ENCODE measurements around the gene RUNX2. TPM values are rescaled to one million over a fixed set of nuclear protein-coding genes. Genes with fewer than 3 reads are reported as not detected.

RUNX2 gene
- total RNA-seq, 6 experiments from 2014 or later: 7.4 to 12.7 (median 10.8) TPM

- Mint-ChIP-seq H3K4me3 (no peak overlapping the region), H3K27me3 (ENCODE audit: insufficient read depth) (peaks cover 2% of the 10 kb centered on the region; the same call in 1 of the 2 replicates), H3K4me1 (ENCODE audit: low read depth) (peaks cover 19% of the 10 kb centered on the region), H3K36me3 (ENCODE audit: low read depth) (peaks cover 21% of the 10 kb centered on the region), H3K27ac (peak overlapping the region; percentile 44; the same call in 1 of the 2 replicates), H3K9me3 (no peaks in the 10 kb centered on the region)
- TF ChIP-seq CTCF (IDR thresholded peaks at IDR 0.05): no peak
- no peak for DNase-seq
These were observed 220.8 kb downstream of the RUNX2 start for GRCh38 chr6:45548657-45549515.

- H3K4me1 Mint-ChIP-seq (ENCODE audit: low read depth): peaks cover 50% of the 10 kb centered on the region
- H3K36me3 Mint-ChIP-seq (ENCODE audit: low read depth): peaks cover 11% of the 10 kb centered on the region
- no peak overlapping the region for H3K4me3 Mint-ChIP-seq
- H3K9me3 Mint-ChIP-seq: no peaks in the 10 kb centered on the region
- TF ChIP-seq CTCF (IDR thresholded peaks at IDR 0.05): no peak
- peaks cover 5% of the 10 kb centered on the region; the same call in 1 of the 2 replicates for H3K27me3 Mint-ChIP-seq (ENCODE audit: insufficient read depth)
- DNase-seq: no peak
- H3K27ac Mint-ChIP-seq: no peak overlapping the region
These were observed 224.4 kb downstream of the RUNX2 start for GRCh38 chr6:45552536-45552935.

GRCh38 chr6:45553730-45554344 lies 225.7 kb downstream of the RUNX2 start:
- no peak for TF ChIP-seq CTCF (IDR thresholded peaks at IDR 0.05)
- H3K27me3 Mint-ChIP-seq (ENCODE audit: insufficient read depth): peaks cover 5% of the 10 kb centered on the region; the same call in 1 of the 2 replicates
- DNase-seq: no peak
- H3K4me1 Mint-ChIP-seq (ENCODE audit: low read depth): peaks cover 44% of the 10 kb centered on the region
- H3K9me3 Mint-ChIP-seq: no peaks in the 10 kb centered on the region
- H3K4me3 Mint-ChIP-seq: no peak overlapping the region
- peak overlapping the region; percentile 0; the same call in 1 of the 2 replicates for H3K27ac Mint-ChIP-seq
- H3K36me3 Mint-ChIP-seq (ENCODE audit: low read depth): no peaks in the 10 kb centered on the region

- TF ChIP-seq CTCF (IDR thresholded peaks at IDR 0.05): no peak
- no peak for DNase-seq
- no peaks in the 10 kb centered on the region for H3K36me3 Mint-ChIP-seq (ENCODE audit: low read depth)
- no peaks in the 10 kb centered on the region for H3K9me3 Mint-ChIP-seq
- H3K27me3 Mint-ChIP-seq (ENCODE audit: insufficient read depth): peaks cover 5% of the 10 kb centered on the region; the same call in 1 of the 2 replicates
- peaks cover 40% of the 10 kb centered on the region for H3K4me1 Mint-ChIP-seq (ENCODE audit: low read depth)
- peak overlapping the region; percentile 6; the same call in 1 of the 2 replicates for H3K27ac Mint-ChIP-seq
- H3K4me3 Mint-ChIP-seq: no peak overlapping the region
These were observed 226.5 kb downstream of the RUNX2 start for GRCh38 chr6:45554591-45554990.

- Mint-ChIP-seq H3K4me1 (ENCODE audit: low read depth) (peaks cover 40% of the 10 kb centered on the region), H3K4me3 (peak overlapping the region; percentile 89), H3K36me3 (ENCODE audit: low read depth) (no peaks in the 10 kb centered on the region), H3K27me3 (ENCODE audit: insufficient read depth) (peaks cover 5% of the 10 kb centered on the region; the same call in 1 of the 2 replicates), H3K9me3 (no peaks in the 10 kb centered on the region), H3K27ac (peak overlapping the region; percentile 80)
- TF ChIP-seq CTCF (IDR thresholded peaks at IDR 0.05): no peak
- DNase-seq: peak; percentile 27
These were observed 228.0 kb downstream of the RUNX2 start for GRCh38 chr6:45555981-45556771.

Data from HFFc6 (cell line).